IPS DF 4.7 (cell line): Measurements from ENCODE around the gene IGF2R.
"Not testable (repeated sequence)": the region's sequence is repeated elsewhere in the genome, so short reads cannot be mapped to it uniquely, and the experiment has no call there.

Experiments used
- DNase-seq: peaks from one replicate; pipeline ENCODE4 v3.0.0-alpha.2; 2013; ENCODE audit warnings: low spot score; ENCODE audit errors: extremely low read depth

Gene IGF2R, protein sequence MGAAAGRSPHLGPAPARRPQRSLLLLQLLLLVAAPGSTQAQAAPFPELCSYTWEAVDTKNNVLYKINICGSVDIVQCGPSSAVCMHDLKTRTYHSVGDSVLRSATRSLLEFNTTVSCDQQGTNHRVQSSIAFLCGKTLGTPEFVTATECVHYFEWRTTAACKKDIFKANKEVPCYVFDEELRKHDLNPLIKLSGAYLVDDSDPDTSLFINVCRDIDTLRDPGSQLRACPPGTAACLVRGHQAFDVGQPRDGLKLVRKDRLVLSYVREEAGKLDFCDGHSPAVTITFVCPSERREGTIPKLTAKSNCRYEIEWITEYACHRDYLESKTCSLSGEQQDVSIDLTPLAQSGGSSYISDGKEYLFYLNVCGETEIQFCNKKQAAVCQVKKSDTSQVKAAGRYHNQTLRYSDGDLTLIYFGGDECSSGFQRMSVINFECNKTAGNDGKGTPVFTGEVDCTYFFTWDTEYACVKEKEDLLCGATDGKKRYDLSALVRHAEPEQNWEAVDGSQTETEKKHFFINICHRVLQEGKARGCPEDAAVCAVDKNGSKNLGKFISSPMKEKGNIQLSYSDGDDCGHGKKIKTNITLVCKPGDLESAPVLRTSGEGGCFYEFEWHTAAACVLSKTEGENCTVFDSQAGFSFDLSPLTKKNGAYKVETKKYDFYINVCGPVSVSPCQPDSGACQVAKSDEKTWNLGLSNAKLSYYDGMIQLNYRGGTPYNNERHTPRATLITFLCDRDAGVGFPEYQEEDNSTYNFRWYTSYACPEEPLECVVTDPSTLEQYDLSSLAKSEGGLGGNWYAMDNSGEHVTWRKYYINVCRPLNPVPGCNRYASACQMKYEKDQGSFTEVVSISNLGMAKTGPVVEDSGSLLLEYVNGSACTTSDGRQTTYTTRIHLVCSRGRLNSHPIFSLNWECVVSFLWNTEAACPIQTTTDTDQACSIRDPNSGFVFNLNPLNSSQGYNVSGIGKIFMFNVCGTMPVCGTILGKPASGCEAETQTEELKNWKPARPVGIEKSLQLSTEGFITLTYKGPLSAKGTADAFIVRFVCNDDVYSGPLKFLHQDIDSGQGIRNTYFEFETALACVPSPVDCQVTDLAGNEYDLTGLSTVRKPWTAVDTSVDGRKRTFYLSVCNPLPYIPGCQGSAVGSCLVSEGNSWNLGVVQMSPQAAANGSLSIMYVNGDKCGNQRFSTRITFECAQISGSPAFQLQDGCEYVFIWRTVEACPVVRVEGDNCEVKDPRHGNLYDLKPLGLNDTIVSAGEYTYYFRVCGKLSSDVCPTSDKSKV (N-terminal part only)

DNA sequence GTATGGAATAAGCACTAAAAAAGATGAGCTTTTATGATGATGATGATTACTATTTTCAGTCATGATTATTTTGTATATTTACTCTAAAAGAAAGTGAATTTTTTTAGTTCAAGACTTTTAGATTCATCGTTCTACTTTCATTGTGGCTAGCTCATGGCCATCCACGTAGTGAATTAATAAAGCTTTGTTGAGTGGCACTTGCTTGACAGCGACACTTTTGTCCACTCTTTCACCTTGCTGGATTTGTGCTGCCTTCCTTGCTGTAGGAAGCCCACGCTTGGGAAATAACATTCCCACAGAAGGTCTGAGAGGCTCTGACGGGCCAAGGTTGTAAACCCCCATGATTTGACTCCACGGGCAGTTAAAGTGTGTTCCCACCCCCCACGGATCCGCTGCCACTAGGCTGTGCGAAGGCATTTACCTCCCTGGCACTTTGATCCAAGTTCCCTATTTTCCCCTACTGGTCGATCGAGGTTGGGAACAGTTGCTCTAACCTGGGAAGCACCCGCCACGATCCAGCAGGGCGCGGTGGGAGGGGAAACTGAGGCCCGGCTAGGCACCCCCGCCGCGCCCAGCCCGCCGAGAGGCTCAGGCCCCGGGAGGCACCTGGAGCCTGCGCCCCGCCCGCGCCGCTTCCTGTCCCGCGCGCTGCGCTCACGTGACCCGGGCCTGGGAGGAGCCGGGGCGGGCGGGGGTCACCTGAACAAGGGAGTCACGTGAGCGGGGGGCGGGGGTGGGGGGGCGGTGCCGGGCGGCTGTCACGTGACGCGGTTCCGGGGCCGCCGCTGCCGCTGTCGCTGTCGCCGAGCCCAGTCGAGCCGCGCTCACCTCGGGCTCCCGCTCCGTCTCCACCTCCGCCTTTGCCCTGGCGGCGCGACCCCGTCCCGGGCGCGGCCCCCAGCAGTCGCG lies at the start of gene IGF2R:
IGF2R (plus strand) TSS at position 788 of the 909 bp plus-strand sequence. CDS start 165 bp downstream, outside the sequence.
- no peak for DNase-seq

DNA sequence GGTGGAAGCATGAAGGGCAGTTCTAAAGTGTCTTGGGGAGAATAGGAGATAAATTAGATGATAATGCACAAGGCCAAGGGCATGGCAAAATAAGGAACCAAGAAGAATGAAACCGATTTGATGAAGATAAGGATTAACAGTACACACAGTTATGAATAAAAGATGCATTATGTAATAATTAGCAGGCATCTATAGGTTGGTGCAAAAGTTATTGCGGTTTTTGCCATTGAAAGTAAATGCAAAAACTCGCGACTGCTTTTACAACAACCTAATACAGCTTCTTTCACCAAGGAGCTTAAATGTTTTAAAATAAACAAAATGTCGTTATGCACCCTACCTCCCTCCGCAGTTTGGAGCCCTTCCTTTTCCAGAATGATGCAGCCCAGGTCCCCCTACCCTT lies 49.1 kb upstream of the IGF2R start:
- DNase-seq: no peak

DNA sequence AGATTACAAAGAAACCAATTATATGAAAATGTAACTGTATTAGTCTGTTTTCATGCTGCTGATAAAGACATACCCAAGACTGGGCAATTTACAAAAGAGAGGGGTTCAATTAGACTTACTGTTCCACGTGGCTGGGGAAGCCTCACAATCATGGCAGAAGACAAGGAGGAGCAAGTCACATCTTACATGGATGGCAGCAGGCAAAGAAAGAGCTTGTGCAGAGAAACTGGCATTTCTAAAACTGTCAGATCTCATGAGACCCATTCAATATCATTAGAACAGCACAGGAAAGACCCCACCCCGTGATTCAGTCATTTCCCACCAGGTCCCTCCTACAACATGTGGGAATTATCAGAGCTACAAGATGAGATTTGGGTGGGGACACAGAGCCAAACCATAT lies 44.7 kb upstream of the IGF2R start:
- not testable (repeated sequence) for DNase-seq

DNA sequence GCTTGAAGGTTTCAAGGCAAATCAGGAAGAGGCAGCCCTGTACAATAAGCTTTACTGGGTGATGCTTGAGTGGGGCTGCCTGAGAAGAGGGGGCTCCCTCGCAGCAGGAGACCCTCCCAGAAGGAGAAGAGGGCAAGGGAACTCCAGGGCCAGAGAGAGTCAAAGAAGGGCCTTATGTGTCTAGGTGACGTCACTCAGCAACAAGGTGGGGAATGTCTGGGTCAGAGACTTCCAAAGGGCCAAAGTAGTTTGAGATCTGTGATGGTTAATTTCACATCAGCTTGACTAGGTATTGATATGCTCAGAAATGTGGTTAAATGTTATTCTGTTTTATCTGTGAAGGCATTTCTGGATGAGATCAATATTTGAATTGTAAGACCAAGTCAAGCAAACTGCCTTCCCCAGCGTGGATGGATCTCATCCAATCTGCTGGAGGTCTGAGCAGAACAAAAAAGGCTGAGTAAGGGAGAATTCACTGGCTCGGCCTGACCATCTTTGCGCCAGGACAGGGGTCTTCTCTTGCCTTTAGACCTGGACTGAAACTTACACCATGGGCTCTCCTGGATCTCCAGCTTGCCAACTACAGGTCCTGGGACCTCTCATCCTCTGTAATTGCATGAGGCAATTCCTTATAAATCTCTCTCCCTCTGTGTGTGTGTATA lies 42.2 kb upstream of the IGF2R start:
- no peak for DNase-seq

DNA sequence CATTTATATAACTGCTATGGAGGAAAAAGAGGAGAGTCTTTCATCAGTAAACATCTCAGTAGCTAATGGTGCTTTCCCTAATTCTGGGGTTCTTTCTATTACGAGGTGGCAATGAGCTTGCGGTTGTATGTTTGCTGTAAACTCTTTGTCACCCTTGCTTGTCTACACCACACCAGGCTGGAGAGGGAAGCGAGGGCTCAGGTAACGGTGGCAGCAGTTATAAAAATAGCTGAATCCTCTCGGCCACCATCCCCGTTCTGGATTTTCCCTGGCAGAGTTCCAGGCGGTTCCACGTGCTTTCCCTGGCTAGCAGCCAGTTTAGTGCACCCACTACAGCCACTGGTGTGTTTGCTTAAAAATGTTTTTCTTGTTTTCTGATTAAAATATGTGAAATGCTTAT lies 39.1 kb upstream of the IGF2R start:
- DNase-seq: no peak

DNA sequence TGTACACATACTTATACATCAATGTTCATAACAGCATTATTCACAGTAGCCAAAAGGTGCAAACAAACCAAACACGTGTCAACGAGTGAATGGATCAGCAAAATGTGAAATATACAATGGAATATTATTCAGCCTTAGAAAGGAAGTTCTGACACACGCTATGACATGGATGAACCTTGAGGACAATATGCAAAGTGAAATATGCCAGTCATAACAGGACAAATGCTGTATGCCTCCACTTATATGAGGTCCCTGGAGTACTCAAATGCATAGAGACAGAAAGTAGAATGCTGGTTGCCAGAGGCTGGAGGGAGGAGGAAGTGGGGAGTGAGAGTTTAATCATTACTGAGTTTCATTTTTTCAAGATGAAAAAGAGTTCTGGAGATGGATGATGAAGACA lies 37.8 kb upstream of the IGF2R start:
- no peak for DNase-seq

DNA sequence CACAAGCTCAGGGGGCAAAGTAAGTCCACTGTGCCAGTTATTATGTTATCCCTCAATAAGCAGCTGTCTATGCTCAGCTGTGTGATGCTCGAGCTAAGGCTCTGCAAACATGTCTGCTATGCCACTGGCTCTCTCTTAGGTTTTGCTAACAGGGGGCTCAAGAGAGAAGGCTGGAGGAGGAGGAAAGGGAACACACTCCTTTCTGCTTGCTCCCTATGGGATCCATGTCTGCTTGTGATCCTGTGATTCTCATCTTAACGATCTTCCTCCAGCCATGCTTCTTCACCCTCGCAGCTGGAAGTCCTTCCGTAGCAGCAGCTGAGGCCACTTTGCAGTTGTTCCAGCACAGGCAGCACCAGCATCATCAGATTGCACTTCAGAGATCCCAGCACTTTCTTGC lies 37.0 kb upstream of the IGF2R start:
- no peak for DNase-seq

DNA sequence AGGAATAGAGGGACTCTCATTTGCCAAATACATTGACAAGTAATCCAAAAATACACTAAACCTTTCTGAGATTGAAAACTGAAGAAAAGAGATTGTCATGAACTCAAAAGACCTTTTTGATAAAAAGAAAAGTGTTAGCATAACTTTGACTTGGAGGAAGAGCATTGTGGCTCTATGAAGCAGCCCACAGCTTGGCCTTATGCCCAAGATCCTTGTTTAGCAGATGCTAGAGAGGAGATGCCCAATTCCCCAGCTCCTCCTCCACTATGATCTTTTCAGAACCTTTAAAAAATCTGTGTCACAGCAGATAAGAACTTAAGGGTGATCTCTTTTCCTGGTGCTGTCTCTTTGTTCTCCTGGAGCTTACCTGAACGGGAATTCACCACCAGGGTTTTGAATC lies 35.8 kb upstream of the IGF2R start:
- no peak for DNase-seq

DNA sequence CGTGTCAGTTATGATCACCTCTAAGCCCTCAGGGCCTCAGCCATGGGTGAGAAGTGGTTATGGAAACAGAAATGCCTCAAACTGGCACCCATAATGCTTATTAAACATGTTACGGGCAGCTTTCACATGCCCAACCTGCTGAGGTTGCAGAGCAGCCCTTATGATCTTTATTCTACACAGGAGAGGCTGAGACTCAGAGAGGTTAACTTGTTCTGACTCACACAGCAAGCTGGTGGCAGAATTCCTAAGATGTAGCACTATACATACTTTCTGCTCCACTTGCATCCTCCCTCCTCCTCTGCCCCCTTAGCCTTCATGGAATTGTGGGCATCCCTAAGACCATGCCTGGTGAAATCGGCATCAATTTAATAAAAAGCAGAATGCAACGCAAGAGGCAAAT lies 34.7 kb upstream of the IGF2R start:
- no peak for DNase-seq

DNA sequence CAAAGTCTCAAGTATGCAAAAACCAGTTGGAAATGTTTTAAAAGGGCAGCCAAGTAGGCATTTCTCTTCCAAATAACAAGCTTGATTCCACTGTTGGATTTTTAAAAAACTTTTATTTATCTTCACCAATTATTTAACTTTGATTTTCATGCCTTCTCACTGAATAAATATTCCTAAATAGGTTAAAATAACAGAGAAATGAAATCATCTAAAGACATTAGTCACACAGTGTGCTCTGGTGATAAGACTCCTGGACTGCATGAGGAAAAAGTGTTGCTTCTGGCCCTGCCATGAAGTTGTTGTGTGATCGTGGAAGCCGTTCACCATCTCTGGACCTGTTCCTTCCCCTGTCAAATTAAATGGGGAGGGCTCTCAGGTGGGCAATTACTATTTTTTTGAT lies 33.8 kb upstream of the IGF2R start:
- no peak for DNase-seq

DNA sequence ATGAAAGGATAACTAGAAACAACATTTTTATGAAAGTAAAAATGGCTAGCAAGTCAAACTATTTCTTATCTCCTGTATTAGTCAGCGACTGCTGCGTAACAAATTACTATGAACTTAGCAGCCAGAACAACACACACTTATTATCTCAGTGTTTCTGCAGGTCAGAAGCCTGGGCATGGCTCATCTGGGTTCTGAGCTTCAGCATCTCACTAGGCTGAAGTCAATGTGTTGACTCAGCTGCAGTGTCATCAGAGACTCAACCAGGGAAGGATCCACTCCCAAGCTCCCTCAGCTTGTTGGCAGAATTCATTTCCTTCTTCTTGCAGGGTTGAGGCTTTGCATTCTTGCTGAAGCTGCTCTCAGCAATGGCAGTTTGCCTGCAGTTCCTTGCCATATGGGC lies 33.2 kb upstream of the IGF2R start:
- no peak for DNase-seq

DNA sequence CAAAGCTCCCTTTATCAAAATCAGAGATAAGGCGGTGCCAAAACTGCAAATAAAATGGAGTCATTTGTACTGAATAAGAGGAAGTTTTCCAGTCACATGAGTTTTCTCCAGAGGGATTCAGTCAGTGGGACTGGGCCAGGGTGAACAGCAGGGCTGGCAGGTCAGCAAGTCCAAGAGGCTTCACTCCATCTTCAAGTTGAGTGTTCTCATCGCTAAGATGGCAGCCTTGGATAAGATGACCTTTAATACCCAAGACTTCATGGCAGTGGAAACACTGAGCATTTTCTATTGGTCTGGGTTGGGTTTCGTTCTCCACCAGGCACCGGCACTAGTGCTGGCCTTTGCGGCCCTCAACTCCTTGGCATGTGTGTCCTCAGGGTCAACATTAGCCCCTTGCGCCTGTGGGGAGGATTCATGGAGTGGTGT lies 29.3 kb upstream of the IGF2R start:
- no peak for DNase-seq

DNA sequence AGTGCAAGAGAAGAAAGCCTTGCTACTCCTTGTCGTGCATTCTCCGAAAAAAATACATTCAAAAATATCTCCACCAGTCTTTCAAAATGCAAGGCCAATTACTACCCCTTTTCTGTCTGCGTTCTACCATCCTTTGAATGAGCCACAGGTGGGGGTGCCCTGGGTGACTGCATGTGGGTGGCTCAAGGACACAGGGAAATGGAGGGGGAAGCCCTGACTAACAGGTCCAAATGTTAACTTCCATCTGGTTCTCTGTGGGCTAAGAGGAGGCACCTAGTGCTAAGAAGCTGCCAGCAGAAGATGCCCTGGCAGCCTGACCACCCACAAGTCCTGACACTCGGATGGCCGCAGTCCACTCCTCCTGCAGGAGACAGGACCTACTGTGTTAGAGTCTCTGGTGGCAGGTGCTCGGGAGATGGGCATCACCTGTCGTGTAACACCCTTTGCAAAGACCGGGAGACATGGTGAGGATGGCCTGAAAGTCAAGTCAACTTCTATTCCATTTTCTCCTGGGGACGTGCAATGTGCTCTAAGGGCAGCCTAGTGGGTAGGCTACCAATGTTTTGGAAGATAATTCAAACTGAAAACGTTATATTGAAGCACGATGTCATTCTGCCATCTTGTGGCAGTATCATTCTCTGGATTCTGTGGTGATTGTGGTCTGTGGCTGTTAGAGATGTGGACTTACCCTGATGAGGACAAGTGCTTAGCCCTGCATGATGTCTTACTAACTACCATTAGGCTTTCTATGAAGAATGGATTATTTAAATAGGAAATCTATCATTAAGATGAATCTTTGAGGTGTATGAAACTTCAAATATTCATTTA lies 27.4 kb upstream of the IGF2R start:
- peak; percentile 14 for DNase-seq

DNA sequence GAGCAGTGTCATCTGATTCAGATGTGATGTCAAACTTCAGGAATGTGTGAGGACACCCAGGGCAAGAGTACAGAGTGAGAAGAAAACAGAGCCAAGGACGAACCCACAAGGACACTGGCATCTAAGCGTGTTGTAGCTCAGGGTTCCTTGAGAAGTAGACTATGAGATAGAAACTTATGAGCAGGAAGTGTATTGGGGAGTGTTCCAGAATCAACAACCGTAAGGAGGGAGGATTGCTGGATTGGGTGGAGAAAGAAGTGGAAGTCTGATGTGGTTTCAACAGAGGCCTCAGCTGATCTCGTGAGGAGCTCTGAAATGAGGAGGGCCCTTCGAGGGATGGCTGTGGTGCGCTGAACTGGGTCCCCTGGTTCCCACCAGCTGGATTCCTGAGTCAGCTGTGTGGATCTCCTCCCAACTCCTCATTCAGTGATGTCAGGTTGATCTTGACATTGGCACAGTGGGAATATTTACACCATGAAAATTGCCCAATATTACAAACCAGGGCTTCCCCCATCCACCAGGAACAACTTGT lies 25.7 kb upstream of the IGF2R start:
- no peak for DNase-seq

DNA sequence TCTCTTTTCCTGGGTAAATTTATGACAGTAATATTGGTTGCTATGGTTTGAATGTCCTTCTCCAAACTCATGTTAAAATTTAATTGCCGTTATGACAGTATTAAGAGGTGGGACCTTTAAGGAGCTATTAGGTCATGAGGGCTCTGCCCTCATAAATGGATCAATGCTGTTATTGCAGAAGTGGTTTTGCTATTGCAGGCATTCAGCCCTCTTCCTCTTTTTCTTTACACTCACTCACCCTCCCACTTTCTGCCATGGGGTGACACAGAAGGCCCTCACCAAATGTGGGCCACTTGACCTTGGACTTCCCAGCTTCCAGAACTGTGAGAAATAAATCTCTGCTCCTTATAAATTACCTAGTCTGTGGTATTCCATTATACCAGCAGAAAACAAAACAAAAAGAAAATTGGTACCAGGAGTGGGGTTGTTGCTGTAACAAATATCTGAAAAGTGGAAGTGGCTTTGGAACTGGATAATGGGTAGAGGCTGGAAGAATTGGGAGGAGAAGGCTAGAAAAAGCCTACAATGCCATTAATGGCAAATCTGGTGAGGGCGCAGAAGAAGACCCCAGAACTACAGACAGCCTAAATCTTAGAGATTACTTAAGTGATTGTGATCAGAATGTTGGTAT lies 24.8 kb upstream of the IGF2R start:
- DNase-seq: no peak

DNA sequence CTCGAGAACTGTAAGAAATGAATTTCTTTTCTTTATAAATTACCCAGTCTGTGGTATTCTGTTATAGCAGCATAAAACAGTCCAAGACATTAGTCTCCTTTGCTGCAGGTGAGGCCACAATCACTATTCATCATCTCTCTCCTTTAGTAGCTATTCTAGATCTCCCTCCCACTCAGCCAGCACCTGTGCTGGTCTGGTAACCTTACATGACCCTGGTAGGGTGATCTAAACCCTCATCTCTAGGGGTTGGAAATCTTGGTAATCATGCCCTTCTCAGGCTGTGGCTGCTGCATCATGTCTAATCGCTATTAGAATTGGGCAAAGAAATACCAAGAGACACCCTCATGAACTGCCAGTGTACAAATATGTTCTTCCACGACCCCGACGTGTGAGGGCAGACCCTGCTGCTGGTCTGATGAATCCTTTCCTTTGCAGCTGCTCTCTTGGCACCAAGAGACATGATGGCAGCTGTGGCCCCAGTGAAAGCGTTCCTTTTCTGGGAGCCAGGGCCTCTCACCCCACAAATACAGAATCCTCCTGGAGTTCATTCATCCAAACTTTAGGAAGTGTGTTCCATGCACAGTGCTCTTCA lies 23.0 kb upstream of the IGF2R start:
- no peak for DNase-seq

DNA sequence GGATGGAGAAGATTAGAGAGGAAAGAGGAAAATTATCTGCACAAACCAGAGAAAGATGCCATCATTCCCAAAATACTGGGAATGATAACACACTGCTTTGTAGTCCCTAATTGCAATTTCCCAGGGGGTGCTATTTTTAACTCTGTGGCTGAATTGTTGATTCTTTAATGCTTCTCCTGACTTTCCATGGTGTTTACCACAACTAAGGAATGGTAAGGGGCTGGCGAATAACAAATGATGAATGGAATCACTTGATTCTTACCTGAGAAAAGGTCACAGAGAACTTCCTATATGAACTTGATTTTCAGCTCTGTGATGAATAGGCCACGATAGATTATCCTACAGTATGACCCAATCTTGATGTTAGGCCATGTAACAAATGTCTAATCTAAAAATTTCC lies 22.0 kb upstream of the IGF2R start:
- no peak for DNase-seq

DNA sequence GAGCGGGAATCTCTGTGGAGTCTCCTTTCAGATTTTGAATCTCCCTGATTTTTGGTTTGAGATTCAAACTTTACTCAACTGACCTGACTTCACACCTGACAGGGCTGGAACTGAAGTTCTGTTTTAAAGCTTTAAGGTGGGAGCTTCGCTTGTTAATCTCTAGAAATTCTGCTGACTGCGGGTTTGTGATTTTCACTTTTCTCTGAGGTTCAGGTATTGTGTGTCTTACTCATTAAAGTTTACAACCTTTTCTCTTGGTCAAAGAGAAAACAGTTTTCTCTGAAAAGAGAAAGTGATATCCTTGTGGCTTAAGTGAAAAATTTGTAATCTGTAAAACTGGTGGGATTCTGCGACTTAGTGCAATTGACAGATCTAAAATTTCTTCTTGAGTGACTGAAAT lies 20.7 kb upstream of the IGF2R start:
- DNase-seq: no peak
